ENCODE results near the gene ICE2. TPM values are rescaled to one million over a fixed set of nuclear protein-coding genes. Genes with fewer than 3 reads are reported as not detected.
A peak's percentile ranks its signal among the peaks of the same experiment; 100 is the strongest.

Gene ICE2
- total RNA-seq, 1 experiment from 2014 or later: 76.5 TPM

DNA sequence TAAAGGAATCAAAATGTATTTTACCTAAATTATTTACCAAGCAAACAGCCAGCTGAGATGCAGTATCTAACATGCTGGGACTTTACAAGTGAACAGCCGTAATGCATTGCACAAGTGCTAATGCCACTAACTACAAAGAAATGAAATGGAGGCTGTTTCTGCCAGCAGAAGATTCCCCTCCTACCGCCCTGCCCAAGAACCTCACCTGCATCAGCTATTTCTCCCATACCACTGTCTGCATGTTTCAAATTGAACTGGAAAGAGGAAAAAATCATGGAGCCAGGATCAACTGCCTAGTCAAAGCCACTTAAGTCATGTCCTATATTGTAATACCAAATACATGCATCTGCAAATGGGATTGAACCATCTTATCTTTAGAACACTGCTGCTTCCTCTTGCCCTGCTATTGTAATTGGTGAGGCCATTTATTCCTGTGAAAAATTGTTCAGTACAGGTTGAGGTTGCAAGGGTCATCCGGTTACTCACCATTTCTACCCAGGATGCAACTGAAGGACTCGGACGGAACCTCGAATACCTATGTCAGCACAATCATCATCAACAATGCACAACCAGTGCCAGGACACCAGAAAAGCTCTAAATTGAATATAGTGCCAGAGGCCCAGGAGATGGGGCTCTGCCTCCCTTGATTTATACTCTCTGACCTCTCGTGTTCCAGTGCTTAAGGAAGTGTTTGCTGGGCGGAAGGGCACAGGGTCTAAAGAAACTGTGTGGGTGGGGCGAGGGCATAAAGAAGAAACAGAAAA lies 108.7 kb downstream of the ICE2 start:
- Histone ChIP-seq H3K36me3 (ENCODE audit: insufficient read depth, low read length, poor library complexity, severe bottlenecking) (peaks cover 31% of the 10 kb centered on the region), H3K9me3 (ENCODE audit: low read depth, low read length, poor library complexity, severe bottlenecking) (no peaks in the 10 kb centered on the region), H3K4me3 (ENCODE audit: low read depth, low read length, poor library complexity, severe bottlenecking) (no peak overlapping the region), H3K4me1 (ENCODE audit: insufficient read depth, low read length, poor library complexity, severe bottlenecking) (peaks cover 71% of the 10 kb centered on the region), H3K27me3 (replicated peaks; ENCODE audit: insufficient read depth, low read depth, low read length, poor library complexity) (no peaks in the 10 kb centered on the region), H3K27ac (ENCODE audit: low read depth, low read length, poor library complexity, severe bottlenecking) (peak overlapping the region; percentile 73)
- TF ChIP-seq, protein P1, sequence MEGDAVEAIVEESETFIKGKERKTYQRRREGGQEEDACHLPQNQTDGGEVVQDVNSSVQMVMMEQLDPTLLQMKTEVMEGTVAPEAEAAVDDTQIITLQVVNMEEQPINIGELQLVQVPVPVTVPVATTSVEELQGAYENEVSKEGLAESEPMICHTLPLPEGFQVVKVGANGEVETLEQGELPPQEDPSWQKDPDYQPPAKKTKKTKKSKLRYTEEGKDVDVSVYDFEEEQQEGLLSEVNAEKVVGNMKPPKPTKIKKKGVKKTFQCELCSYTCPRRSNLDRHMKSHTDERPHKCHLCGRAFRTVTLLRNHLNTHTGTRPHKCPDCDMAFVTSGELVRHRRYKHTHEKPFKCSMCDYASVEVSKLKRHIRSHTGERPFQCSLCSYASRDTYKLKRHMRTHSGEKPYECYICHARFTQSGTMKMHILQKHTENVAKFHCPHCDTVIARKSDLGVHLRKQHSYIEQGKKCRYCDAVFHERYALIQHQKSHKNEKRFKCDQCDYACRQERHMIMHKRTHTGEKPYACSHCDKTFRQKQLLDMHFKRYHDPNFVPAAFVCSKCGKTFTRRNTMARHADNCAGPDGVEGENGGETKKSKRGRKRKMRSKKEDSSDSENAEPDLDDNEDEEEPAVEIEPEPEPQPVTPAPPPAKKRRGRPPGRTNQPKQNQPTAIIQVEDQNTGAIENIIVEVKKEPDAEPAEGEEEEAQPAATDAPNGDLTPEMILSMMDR (conservative IDR thresholded peaks at IDR 0.05; ENCODE audit: low read depth, low read length): no peak
- TF ChIP-seq EZH2 (IDR thresholded peaks at IDR 0.05; ENCODE audit: borderline replicate concordance, low read depth, low read length, poor library complexity, severe bottlenecking): no peak
- no TSS peak for BruUV-seq (replicated peaks)
- intact Hi-C loops (cut with micrococcal nuclease; ENCODE audit: unreplicated experiment): loop anchor here (2.0 kb wide), 1 partner anchor 27 kb away; the partner anchor contains the start of gene ANXA2
- CTCF ChIA-PET: no interaction called here
- POLR2A ChIA-PET (ENCODE audit: low non-redundant PET): no interaction called here
- DNase-seq (ENCODE audit: low spot score): no peak

DNA sequence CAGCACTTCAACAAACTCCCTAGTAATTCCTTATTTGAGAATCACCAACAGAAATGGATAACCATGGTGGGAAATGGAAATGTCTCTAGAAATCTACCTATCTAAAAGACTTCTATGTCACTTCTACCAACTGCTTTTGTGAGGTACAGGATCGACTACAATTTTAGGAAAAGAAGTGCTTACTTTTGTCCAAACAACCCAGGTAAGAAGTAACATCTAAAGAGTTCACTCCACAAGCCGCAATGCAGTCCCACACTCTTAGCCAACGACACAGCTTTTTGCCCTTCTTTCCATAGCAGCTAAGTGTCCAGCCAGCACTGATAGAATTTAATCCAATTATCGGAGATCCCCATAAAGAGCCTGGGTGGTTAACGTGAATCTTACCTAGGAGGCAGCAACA lies 109.2 kb downstream of the ICE2 start:
- intact Hi-C loops (cut with micrococcal nuclease; ENCODE audit: unreplicated experiment): loop anchor here (2.0 kb wide), 1 partner anchor 27 kb away; the partner anchor contains the start of gene ANXA2
- Histone ChIP-seq H3K27ac (ENCODE audit: low read depth, low read length, poor library complexity, severe bottlenecking) (peak overlapping the region; percentile 73), H3K4me3 (ENCODE audit: low read depth, low read length, poor library complexity, severe bottlenecking) (no peak overlapping the region)

More for the DNA sequence above, 109.2 kb downstream of the ICE2 start:
- Histone ChIP-seq H3K4me1 (ENCODE audit: insufficient read depth, low read length, poor library complexity, severe bottlenecking) (peaks cover 65% of the 10 kb centered on the region), H3K27me3 (replicated peaks; ENCODE audit: insufficient read depth, low read depth, low read length, poor library complexity) (no peaks in the 10 kb centered on the region), H3K9me3 (ENCODE audit: low read depth, low read length, poor library complexity, severe bottlenecking) (no peaks in the 10 kb centered on the region), H3K36me3 (ENCODE audit: insufficient read depth, low read length, poor library complexity, severe bottlenecking) (peaks cover 34% of the 10 kb centered on the region)
- no peak for DNase-seq (ENCODE audit: low spot score)
- POLR2A ChIA-PET (ENCODE audit: low non-redundant PET): no interaction called here
- CTCF ChIA-PET: no interaction called here
- BruUV-seq (replicated peaks): no TSS peak
- TF ChIP-seq, protein P1 (conservative IDR thresholded peaks at IDR 0.05; ENCODE audit: low read depth, low read length): no peak
- no peak for TF ChIP-seq EZH2 (IDR thresholded peaks at IDR 0.05; ENCODE audit: borderline replicate concordance, low read depth, low read length, poor library complexity, severe bottlenecking)

Other genes with a start within 250 kb of the ICE2 start
- 880 and 1,038 TPM in 2 replicates for gene ANXA2, start 81.2 kb downstream of the ICE2 start, total RNA-seq (2021)